Stimulated activated CD4-positive, alpha-beta T cell treated with anti-CD3 and anti-CD28 coated beads, Interleukin-15, amount 100 ng/mL, for 1 hour (primary cell): ENCODE results near the gene NACAD.
A peak's percentile ranks its signal among the peaks of the same experiment; 100 is the strongest.

Experiments
- DNase-seq, 2 donors: peaks; one replicate each; pipeline ENCODE4 v3.0.0-alpha.2; 2020; ENCODE audit warnings: low read depth in 1 of 2, low spot score in 1 of 2

NACAD gene

DNA sequence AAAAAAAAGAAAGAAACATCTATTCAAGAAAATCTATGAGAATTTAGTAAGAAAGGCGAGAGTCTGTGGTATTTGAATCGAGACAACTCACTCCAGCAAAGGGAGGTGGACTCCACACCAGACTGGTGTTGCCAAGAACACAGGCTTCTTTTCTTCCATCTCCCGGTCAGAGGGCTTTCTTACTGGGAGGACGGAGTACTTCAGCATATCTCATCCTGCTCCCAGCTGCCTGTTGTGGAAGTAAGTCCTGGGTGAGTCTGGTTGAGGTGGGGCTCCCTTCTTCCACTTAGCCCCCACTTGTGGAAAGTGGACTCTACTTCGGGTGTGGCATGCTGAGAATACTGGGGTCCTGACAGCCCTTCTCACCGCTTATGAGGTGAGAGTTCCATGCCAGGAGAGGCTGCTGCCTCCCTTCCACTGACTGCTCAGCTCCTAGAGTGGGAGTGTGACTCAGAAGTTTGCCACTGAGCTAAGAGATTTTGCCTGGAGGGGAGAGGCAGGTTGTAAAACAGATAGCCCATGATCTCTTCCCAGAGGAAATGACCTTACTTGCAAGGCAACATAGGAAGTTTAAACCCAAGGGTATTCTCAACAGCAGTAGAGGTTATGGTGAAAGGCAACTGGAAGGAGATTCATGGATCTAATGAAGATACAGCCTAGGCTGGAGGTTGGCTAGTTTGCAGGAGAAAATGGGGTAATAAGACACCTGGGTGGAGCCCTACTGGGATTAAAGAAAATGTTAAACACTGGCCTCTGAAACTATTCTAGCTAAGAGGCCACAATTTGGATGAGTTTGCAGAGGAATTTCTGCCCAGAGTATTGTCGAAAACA is 3.5 kb upstream of the NACAD start:
- no peak for DNase-seq

DNA sequence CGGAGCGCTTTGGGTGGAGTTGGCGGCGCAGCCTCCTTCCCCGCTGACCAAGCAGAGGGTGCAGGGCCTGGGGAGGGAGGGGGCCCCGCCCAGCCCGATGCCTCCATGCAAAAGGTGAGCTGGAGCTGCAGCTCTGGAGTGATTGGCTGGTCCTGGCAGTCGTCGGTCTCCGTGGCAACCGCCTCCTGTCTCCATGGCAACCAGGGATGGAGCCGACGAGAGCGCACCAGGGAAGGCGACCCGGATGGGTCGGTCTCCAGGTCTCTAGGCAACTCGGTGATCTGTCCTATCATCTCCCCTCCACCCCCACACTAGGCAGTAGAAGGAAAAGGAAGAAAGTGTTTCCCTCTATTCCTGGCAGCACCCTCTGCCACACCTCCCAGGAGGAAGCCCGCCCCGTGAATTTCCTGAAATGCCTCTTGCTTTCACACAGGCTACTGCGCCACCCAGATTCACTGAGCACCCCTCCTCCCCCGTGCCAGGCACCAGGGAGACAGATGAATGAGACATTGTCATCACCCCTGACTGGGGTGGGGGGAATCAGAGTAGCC is 647 bp upstream of the NACAD start:
- DNase-seq: peak in 1 of 2 donors; percentile 26

DNA sequence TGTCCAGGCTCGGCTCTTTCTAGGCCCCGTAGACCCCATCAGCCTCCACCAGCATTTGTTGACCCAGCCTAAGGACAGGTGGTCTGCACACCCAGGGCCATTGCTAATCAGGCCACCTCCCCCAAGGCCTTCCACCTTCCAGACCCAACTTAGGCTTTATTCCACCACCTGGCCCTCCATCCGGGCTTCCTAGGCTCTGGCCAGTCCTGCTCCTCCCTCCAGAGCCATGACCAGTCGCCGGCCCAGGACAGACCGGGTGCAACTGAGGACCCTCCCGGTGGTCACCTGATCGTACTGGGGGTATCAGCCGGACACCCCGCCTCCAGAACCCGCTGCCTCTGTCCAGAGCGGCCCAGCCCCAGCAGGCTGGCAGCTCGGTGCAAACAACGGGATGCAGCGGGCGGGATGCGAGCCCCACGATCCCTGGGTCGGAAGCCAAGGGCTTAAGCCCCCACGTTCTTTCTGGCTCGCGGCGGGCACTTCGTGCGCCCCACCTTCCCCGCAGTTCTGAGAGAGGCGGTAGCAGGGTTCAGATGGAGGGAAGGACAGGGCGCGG is 545 bp downstream of the NACAD start:
- no peak for DNase-seq

DNA sequence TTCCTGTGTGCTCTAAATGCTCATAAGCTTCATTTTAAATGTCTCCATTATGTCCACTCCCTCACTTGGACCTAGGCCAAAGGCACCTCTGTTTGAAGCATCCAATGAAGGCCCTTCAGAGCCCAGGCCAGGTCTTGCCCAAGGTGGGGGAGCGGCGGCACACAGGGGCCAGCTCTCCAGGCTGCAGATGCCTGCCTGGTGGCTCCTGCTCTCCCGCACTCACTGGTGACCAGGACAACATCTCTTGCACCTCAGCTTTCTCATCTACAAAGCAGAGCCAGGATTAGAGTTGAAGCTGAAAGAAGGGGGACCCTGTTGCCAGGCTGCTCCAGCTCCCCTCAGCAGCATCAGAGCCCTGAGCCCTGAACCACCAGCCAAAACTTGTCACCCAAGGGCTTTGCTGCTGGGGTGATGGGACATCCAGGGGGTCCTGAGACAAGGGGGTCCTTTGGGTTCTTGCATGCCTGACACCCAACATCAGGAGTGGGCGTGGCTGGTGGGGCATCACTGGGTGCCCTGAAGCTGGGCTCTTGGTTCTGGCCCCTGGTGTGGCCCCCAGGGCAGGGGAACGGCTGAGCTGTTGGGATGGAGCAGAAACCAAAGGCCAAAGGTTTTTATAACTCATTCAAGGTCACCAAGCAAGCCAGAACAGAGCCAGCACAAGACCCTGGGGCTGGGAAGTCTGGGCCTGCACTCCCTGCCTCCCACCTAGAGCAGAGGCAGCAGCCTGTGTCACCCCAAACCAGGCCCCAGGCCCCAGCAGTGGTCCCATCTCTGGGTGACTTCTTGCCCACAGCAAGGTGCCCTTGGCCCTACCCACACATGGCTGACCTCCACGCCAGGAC is 1.2 kb downstream of the NACAD start:
- no peak for DNase-seq

- DNase-seq: no peak
Measured at GRCh38 chr7:45086331-45087065, 2.3 kb downstream of the NACAD start.

- DNase-seq: no peak
Measured at GRCh38 chr7:45085619-45086200, 3.1 kb downstream of the NACAD start.

DNA sequence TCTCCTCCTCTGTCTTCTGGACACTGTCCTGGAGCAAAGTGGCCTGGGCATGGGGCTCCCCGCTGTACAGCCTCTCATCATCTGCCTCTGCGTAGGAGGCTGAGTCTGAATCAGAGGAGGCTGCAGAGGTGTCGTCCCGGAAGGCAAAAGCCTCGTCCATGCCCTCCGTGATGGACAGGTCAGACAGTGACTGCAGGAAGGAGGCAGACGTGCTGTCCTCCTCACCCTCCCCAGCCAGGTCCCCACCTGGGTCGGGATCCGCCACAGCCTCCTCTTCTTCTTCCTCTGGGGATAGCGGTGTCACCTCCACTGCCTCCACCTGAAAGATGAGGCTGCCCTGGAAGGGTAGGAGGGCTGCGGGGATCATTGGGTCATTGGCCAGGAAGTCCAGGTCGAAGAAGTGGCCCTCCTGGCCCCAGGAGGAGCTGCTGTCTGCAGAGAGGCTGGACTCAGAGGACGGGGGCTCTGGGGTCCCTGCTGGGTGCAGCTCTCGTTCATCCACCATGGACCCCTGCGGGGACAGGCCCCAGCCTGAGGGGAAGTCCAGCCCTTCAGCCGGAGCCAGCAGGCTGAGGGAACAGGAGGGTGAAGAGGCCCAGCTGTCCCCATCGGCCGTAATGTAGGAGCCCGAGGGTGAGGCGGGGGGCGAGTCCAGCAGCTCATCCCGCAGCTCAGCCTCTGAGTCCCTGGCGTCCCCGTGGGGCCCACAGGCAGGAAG is 3.7 kb downstream of the NACAD start:
- no peak for DNase-seq

DNA sequence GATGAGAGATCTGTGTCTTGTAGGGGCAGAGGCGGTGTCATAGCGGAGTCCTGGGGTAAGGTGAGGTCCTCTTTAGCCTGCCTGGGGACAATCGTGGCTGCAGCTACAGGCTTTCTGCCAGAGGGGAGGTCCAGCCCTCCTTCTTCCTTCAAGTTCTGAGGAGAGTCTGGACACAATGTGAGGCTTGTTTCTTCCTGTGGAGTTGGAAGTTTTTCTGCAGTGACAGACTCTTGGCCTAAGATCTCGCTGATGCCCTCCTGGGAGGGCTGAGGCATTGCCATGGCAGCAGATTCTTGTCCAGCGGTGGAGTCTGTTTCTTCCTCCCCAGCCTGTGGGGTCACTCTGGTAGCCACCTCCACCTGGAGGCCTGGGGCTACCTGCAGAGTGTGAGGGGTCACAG is 4.4 kb downstream of the NACAD start:
- no peak for DNase-seq

DNA sequence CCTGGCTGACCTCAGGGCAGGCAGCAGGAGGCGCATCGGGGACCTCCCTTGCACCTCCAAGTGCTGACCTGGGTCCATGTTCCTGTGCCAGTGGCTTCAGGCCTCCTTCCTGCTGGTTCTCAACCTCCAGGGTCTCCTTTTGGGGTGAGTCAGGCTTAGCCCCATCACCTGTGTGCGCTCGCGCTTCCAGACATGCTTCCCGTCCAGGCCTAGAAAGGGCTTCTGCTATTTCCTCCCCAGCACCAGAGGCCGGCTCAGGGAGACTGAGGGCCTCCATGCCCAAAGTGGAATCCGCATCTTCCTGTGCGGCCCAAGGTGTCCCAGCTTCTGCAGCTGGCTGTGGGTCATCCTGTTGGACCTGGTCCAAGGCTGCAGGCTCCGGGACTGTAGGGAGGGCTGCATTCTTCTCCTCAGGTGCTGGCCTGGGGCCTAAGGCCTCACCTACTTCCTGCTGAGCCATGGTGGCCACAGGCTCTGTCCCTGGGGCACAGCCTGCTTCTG is 5.9 kb downstream of the NACAD start:
- no peak for DNase-seq

DNA sequence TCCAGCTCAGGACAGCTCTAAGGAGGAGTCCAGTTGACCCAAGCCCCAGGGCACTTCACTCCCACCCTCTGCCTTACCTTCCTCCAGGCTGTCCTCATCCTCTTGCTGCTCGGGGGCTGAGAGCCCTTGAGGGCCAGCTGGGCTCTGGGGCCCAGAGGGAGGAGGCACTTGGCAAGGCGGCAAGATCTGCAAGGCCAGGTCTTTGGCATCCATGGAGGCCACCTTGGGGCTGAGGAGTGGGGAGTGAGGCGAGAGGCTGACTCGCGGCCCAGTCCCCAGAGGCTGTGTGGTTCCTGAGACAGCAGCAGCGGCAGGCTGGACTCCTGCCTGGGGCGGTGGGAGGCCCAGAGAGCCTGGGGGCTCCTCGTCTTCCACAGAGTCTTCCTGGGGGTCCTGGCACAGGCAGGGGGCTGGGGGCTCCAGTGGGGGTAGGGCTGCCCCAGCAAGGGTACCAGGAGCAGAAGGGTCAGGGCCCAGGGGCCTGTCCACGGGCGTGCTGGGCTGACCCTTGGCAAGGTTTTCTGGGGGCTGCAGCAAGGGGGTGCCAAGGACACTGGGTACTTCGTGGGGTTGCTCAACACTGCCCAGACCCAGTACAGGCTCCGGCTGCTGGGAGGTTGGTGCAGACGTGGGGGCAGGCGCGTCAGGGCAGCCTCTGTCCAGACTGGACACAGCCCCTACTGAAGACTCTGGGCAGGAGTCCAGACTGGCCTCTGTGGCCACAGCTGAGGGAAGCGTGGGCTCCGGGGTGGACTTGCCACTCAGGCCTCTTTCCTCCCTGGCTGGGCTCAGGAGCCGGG is 6.5 kb downstream of the NACAD start:
- no peak for DNase-seq

- no peak for DNase-seq
Measured at GRCh38 chr7:45081670-45081974, 7.1 kb downstream of the NACAD start.

GRCh38 chr7:45080958-45081669 is 7.7 kb downstream of the NACAD start:
- DNase-seq: no peak

DNA sequence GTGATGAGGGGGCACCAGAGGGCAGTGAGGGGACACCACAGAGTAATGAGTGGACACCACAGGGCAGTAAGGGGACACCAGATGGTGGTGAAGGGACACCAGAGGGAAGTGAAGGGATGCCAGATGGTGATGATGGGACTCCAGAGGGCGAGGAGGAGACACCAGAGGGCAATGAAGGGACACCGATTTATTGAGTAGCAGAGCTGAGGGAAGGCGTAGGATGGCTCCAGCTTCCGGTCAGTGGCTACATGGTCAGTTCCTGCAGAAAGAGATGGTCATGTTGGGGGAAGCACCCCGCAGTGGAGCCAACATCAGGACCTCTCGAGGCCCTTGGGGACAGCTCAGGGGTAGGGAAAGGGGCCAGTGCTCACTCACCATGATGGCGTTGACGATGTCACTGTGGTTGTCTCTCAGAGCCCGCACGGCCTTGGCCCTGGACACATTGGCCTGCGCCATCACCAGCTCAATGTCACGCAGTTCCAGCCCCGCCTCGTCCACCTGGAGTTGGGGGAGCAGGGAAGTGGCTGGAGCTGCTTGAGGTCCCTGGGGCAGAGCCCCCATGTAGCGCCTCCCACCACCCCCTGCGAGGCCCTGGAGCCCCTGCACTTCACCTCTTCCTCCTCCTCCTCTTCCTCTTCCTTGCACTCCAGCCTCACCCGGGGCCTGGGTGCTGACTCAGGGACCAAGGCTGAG is 8.4 kb downstream of the NACAD start:
- no peak for DNase-seq

- no peak for DNase-seq
Measured at GRCh38 chr7:45078125-45078681, 10.6 kb downstream of the NACAD start.

GRCh38 chr7:45077579-45077978 is 11.2 kb downstream of the NACAD start:
- no peak for DNase-seq

- no peak for DNase-seq
Measured at GRCh38 chr7:45076946-45077345, 11.8 kb downstream of the NACAD start.

GRCh38 chr7:45075871-45076796 is 12.6 kb downstream of the NACAD start:
- DNase-seq: no peak
